HepG2 (cell line): ENCODE measurements around the gene TTLL4. TPM values are rescaled to one million over a fixed set of nuclear protein-coding genes. Genes with fewer than 3 reads are reported as not detected.

Experiments
- ATAC-seq: fragments of 200-7000 bp; cut with Tn5 transposase; 3 replicates; pipeline ENCODE4 v1.9.1; 2020; ENCODE audit warnings: mild to moderate bottlenecking, moderate library complexity
- BruUV-seq: library from RNA; stranded (reverse); fragments of 400-500 nt; replicated peaks from 2 replicates; lab custom pipeline; 2021; lab: Mats Ljungman, UMichigan
- CTCF ChIA-PET: fragments of 300-600 bp; formaldehyde crosslinking; extraction: SDS; loops from one replicate; lab custom pipeline; 2021; ENCODE audit warnings: low total read pairs, inconsistent platforms, low intra/inter-chr PET ratio; lab: Yijun Ruan, JAX
- POLR2A ChIA-PET: fragments of 350-600 bp; sonication (Branson Sonifier 250); formaldehyde crosslinking; loops from one replicate; lab custom pipeline; 2020; ENCODE audit warnings: antibody characterized with exemption, inconsistent platforms; lab: Yijun Ruan, JAX
- DNase-seq: peaks from one replicate; pipeline ENCODE4 v3.0.0-alpha.2; 2015; ENCODE audit warnings: low spot score
- FAIRE-seq: peaks from 3 replicates; lab custom pipeline; 2011; peaks lifted over from hg19 to GRCh38; lab: Jason Lieb, UNC
- H2AFZ ChIP-seq: one replicate; pipeline ENCODE4 v1.6.1; 2011; ENCODE audit warnings: low read length, inconsistent platforms
- H3K27ac ChIP-seq: fragments of 300-600 bp; 3 replicates; pipeline ENCODE4 v1.8.0; 2011; ENCODE audit warnings: mixed run types, mild to moderate bottlenecking, mixed read lengths, low read length, inconsistent platforms; ENCODE audit not compliant: insufficient read depth; ENCODE audit errors: extremely low read length
- H3K27me3 ChIP-seq, 2 experiments: fragments of 200-600 bp in 1 of 2; 2 replicates in 1 of 2; 3 replicates in 1 of 2; pipeline versions ENCODE4 v1.6.0 to v1.8.0; 2011; ENCODE audit warnings: low read length in 2 of 2, mild to moderate bottlenecking in 2 of 2, moderate library complexity in 2 of 2, inconsistent platforms in 1 of 2; ENCODE audit not compliant: insufficient read depth in 2 of 2, control insufficient read depth in 1 of 2
- H3K36me3 ChIP-seq, 2 experiments: fragments of 200-600 bp in 1 of 2; replicated peaks in 1 of 2; 2 replicates in 1 of 2; 3 replicates in 1 of 2; pipeline versions ENCODE4 v1.5.1 to v1.8.0; 2011; ENCODE audit warnings: low read length in 2 of 2, inconsistent platforms in 1 of 2; ENCODE audit not compliant: insufficient read depth in 2 of 2, control insufficient read depth in 1 of 2
- H3K4me1 ChIP-seq: 2 replicates; pipeline ENCODE4 v1.5.1; 2012; ENCODE audit warnings: low read length, inconsistent platforms; ENCODE audit not compliant: insufficient read depth
- H3K4me2 ChIP-seq: 2 replicates; pipeline ENCODE4 v1.6.0; 2011; ENCODE audit warnings: low read depth, low read length, inconsistent platforms
- H3K4me3 ChIP-seq, 3 experiments: fragments of 200-600 bp in 1 of 3; sonication (generic), shearing (Covaris generic) in 1 of 3; replicated peaks in 1 of 3; 2 replicates each; pipeline ENCODE4 v1.5.1; 2011 to 2016; ENCODE audit warnings: low read length in 3 of 3, inconsistent platforms in 2 of 3, low read depth in 2 of 3, mild to moderate bottlenecking in 2 of 3, control low read depth in 1 of 3, mixed read lengths in 1 of 3; ENCODE audit not compliant: insufficient read depth in 1 of 3
- H3K79me2 ChIP-seq: one replicate; pipeline ENCODE4 v1.6.1; 2011; ENCODE audit warnings: low read length, inconsistent platforms; ENCODE audit not compliant: insufficient read depth
- H3K9ac ChIP-seq: 2 replicates; pipeline ENCODE4 v1.6.0; 2011; ENCODE audit warnings: mild to moderate bottlenecking, low read depth, low read length, inconsistent platforms; ENCODE audit not compliant: insufficient read depth
- H3K9me3 ChIP-seq: 2 replicates; pipeline ENCODE4 v1.5.1; 2012; ENCODE audit warnings: mild to moderate bottlenecking, low read length
- H4K20me1 ChIP-seq: 2 replicates; pipeline ENCODE4 v1.6.0; 2011; ENCODE audit warnings: inconsistent platforms, mild to moderate bottlenecking, low read length, moderate library complexity; ENCODE audit not compliant: insufficient read depth
- AHDC1 ChIP-seq: sonication (generic); formaldehyde crosslinking; IDR thresholded peaks from 2 replicates; pipeline ENCODE4 v1.5.1; 2020; ENCODE audit warnings: mild to moderate bottlenecking, missing genetic modification reagents, borderline replicate concordance
- CBX5 ChIP-seq: sonication (generic); formaldehyde crosslinking; IDR thresholded peaks from 2 replicates; pipeline ENCODE4 v1.4.0; 2020; ENCODE audit warnings: missing genetic modification reagents, borderline replicate concordance
- ETV5 ChIP-seq: IDR thresholded peaks from 2 replicates; pipeline ENCODE4 v1.6.1; 2018; ENCODE audit warnings: missing biosample characterization, missing genetic modification reagents, inconsistent platforms, borderline replicate concordance
- MXI1 ChIP-seq: IDR thresholded peaks from 3 replicates; pipeline ENCODE4 v1.6.1; 2012; ENCODE audit warnings: low read depth, low read length, inconsistent platforms, borderline replicate concordance
- NFIC ChIP-seq: IDR thresholded peaks from 2 replicates; pipeline ENCODE4 v1.6.1; 2012; ENCODE audit warnings: mild to moderate bottlenecking, low read length, inconsistent platforms
- NR2F1 ChIP-seq, 2 experiments: fragments of 450-650 bp in 1 of 2; formaldehyde crosslinking in 1 of 2; IDR thresholded peaks; 2 replicates each; pipeline versions ENCODE4 v1.5.0 to v1.6.1; 2016 to 2020; ENCODE audit warnings: mild to moderate bottlenecking in 1 of 2, missing compliant biosample characterization in 1 of 2, missing genetic modification reagents in 1 of 2, moderate library complexity in 1 of 2
- SATB2 ChIP-seq: sonication (generic); formaldehyde crosslinking; IDR thresholded peaks from 2 replicates; pipeline ENCODE4 v1.5.0; 2020; ENCODE audit warnings: missing genetic modification reagents
- SP1 ChIP-seq, 2 experiments: fragments of 450-650 bp in 1 of 2; sonication (generic) in 1 of 2; formaldehyde crosslinking in 1 of 2; IDR thresholded peaks; 2 replicates each; pipeline versions ENCODE4 v1.4.0 to v1.6.1; 2016 to 2020; ENCODE audit warnings: missing genetic modification reagents in 1 of 2
- TFAP4 ChIP-seq: sonication (generic); IDR thresholded peaks from 2 replicates; pipeline ENCODE4 v1.6.1; 2016; ENCODE audit warnings: low read depth, borderline replicate concordance
- ZNF3 ChIP-seq: IDR thresholded peaks from 2 replicates; pipeline ENCODE4 v1.7.0; 2017; ENCODE audit warnings: inconsistent platforms
- WGBS: methylation state at CpG from one replicate; pipeline ENCODE4 v1.1.6; 2017; ENCODE audit warnings: low lambda C conversion rate; 5-methylcytosine and 5-hydroxymethylcytosine counted together
- in situ Hi-C: cut with HindIII; loops from 2 replicates; pipeline ENCODE4 v1.10.0; 2017; ENCODE audit warnings: low pct_unique_long_range_greater_than_20kb; ENCODE audit not compliant: extremely low pct_ligation_motif_present
- intact Hi-C: fragments of 100-400 bp; cut with micrococcal nuclease; formaldehyde crosslinking; loops from one replicate; pipeline ENCODE4 v1.10.0; 2022; ENCODE audit not compliant: unreplicated experiment
- polyA plus RNA-seq, 8 experiments: library from polyadenylated mRNA; depleted of rRNA in 3 of 8; stranded (reverse) in 7 of 8; unstranded in 1 of 8; fragments of >200 nt; fragmentation: Illumina TruSeq in 4 of 8; extraction: Trizol in 4 of 8; gene quantifications; 2 replicates each; pipeline versions ENCODE4 v1.2.1 to v1.2.3, GENCODE V29; 2011 to 2016; ENCODE audit warnings: low read depth in 4 of 8, missing spikeins in 1 of 8, mixed read lengths in 1 of 8; ENCODE audit not compliant: insufficient read depth in 1 of 8
- total RNA-seq, 5 experiments: library from RNA; depleted of rRNA; stranded (reverse); fragments of >200 nt; fragmentation: Illumina TruSeq; extraction: Trizol; gene quantifications; 2 replicates each; pipeline ENCODE4 v1.2.3, GENCODE V29; 2016; ENCODE audit warnings: low read depth in 1 of 5

The TTLL4 gene
- total and polyA plus RNA-seq, 2 of the 13 experiments (the other 11 are each of a cell fraction or from before 2014, with no cell fraction given) = 77.5 to 84.6 TPM

GRCh38 chr2:218734190-218734975, 23.7 kb downstream of the TTLL4 start (continued):
- TF ChIP-seq TFAP4 = peak; percentile 81
- 0 out of 2 replicates have a peak, but pooled peaks have one; percentile 18 for TF ChIP-seq CBX5 (CRISPR knock-in tag)
- peak; percentile 7; the same call in 1 of the 2 replicates for TF ChIP-seq NFIC
- TF ChIP-seq ZNF3 (CRISPR knock-in tag) = peak; percentile 69
- TF ChIP-seq ETV5 (CRISPR knock-in tag) = peak; percentile 68; the same call in 1 of the 2 replicates
- TF ChIP-seq MXI1 = no peak
- no peak for TF ChIP-seq SP1 (IDR thresholded peaks at IDR 0.05)
- TF ChIP-seq SP1 (CRISPR knock-in tag; IDR thresholded peaks at IDR 0.05) = no peak
- TF ChIP-seq, all 625 proteins: peak for 22

- H3K9me3 ChIP-seq = no peaks in the 10 kb centered on the region
- WGBS = 93% methylated on average over 2 of the region's 2 CpGs
- H3K27me3 ChIP-seq = no peaks in the 10 kb centered on the region
- no TSS peak for BruUV-seq
- intact Hi-C loops (no loop called here), in situ Hi-C loops (loop anchor here (25.0 kb wide), 1 partner anchor 101 kb away; the partner anchor contains the start of gene PRKAG3)
- no peak overlapping the region for H2AFZ ChIP-seq
- TF ChIP-seq AHDC1 (CRISPR knock-in tag) (no peak), NR2F1 (CRISPR knock-in tag; IDR thresholded peaks at IDR 0.05) (no peak), SATB2 (CRISPR knock-in tag) (no peak)
- H3K79me2 ChIP-seq = peaks cover 45% of the 10 kb centered on the region
- CTCF ChIA-PET = no interaction called here
- DNase-seq (no peak), FAIRE-seq (no peak), ATAC-seq (no peak)
- H3K27ac ChIP-seq = no peak overlapping the region
- no peak overlapping the region for H3K4me2 ChIP-seq
- H4K20me1 ChIP-seq = no peaks in the 10 kb centered on the region
- POLR2A ChIA-PET = interaction anchor here (0.9 to 2.3 kb wide), 4 partner anchors 9 to 111 kb away, joined by 3 to 16 read pairs (median 4); no protein-coding TSS in a partner anchor
- H3K4me3 ChIP-seq = no peak overlapping the region
- H3K4me1 ChIP-seq = peaks cover 35% of the 10 kb centered on the region
- H3K9ac ChIP-seq = no peak overlapping the region
- peaks cover 37 to 62% of the 10 kb centered on the region in 2 experiments for H3K36me3 ChIP-seq
Observed at GRCh38 chr2:218736531-218736930, 25.9 kb downstream of the TTLL4 start.
